Small intestine (tissue), 7 donors: ENCODE data around the gene KCND3. TPM values are rescaled to one million over a fixed set of nuclear protein-coding genes. Genes with fewer than 3 reads are reported as not detected.

Source experiments
- DNase-seq, 2 donors: peaks; one replicate each; pipeline versions ENCODE4 v3.0.0 to v3.0.0-alpha.2; 2013
- FAIRE-seq: peaks from 2 replicates; lab custom pipeline; 2012; peaks lifted over from hg19 to GRCh38; lab: Jason Lieb, UNC
- H3K27ac ChIP-seq, 3 donors: one replicate each; pipeline ENCODE4 v1.5.1; 2013; ENCODE audit warnings: low read length in 2 of 3, mild to moderate bottlenecking in 2 of 3, control low read depth in 1 of 3, inconsistent platforms in 1 of 3, low read depth in 1 of 3, moderate library complexity in 1 of 3
- H3K27me3 ChIP-seq, 3 donors: one replicate each; pipeline ENCODE4 v1.6.1; 2013; ENCODE audit warnings: low read length in 3 of 3, inconsistent platforms in 1 of 3; ENCODE audit not compliant: control insufficient read depth in 3 of 3, insufficient read depth in 3 of 3
- H3K36me3 ChIP-seq, 3 donors: one replicate each; pipeline ENCODE4 v1.6.1; 2013; ENCODE audit warnings: low read length in 3 of 3, inconsistent platforms in 1 of 3, low read depth in 1 of 3, mild to moderate bottlenecking in 1 of 3, moderate library complexity in 1 of 3; ENCODE audit not compliant: control insufficient read depth in 3 of 3, insufficient read depth in 2 of 3
- H3K4me1 ChIP-seq, 3 donors: one replicate each; pipeline ENCODE4 v1.6.1; 2013; ENCODE audit warnings: low read length in 2 of 3, inconsistent platforms in 1 of 3, low read depth in 1 of 3, mild to moderate bottlenecking in 1 of 3, moderate library complexity in 1 of 3; ENCODE audit not compliant: control insufficient read depth in 3 of 3, insufficient read depth in 2 of 3
- H3K4me3 ChIP-seq, 3 donors: one replicate each; pipeline ENCODE4 v1.5.1; 2013; ENCODE audit warnings: low read length in 3 of 3, control low read depth in 1 of 3, inconsistent platforms in 1 of 3, low read depth in 1 of 3, mild to moderate bottlenecking in 1 of 3, moderate library complexity in 1 of 3
- H3K9me3 ChIP-seq, 2 donors: one replicate each; pipeline ENCODE4 v1.6.1; 2013; ENCODE audit warnings: low read depth in 1 of 2, low read length in 1 of 2; ENCODE audit not compliant: control insufficient read depth in 2 of 2, insufficient read depth in 1 of 2
- WGBS, 3 donors: extraction: QIAGEN DNeasy Blood & Tissue Kit; methylation state at CpG; one replicate each; pipeline ENCODE4 v1.1.7; 2013; 5-methylcytosine and 5-hydroxymethylcytosine counted together
- polyA plus RNA-seq, 4 donors: library from polyadenylated mRNA; stranded (reverse) in 3 of 4; unstranded in 1 of 4; fragments of 200-250 nt in 3 of 4; fragments of 120-200 nt in 1 of 4; gene quantifications; one replicate each; pipeline versions ENCODE4 v1.2.1 to v1.2.3, GENCODE V29; 2013
- donor health status: healthy with polysubstance abuse.
- donor health status: control.
- donor health status: control.
- donor health status: Bipolar disorder and iron deficiency.
- donor health status: healthy.

KCND3 gene
- polyA plus RNA-seq, 4 donors: 0.27 to 1.8 (median 0.86) TPM; not detected in 1

DNA sequence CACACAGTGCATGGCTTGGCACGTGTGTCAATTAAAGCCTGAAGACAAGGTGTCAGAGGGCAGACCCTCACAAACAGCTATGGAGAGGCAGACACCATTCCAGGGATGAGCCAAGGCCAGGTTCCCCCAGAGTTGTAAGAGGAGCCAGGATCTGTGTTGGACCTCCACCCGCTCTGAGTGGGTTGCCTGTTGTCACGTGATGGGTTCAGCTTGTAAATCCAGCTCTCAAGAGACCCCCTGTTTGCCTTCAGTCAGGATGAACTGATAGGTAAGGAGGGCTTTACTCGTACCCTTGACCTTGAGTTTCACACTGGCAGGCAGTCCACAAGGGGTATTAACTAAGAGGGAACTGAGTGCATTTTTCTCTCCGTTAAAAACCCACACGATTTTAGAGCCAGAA, 27.7 kb upstream of the KCND3 start:
- Histone ChIP-seq H3K4me3 (no peak overlapping the region), H3K4me1 (no peaks in the 10 kb centered on the region), H3K9me3 (no peaks in the 10 kb centered on the region), H3K27ac (no peak overlapping the region), H3K36me3 (no peaks in the 10 kb centered on the region), H3K27me3 (no peaks in the 10 kb centered on the region)
- DNase-seq: no peak
- no peak for FAIRE-seq
- 58 to 72% (median 64%) methylated on average over 6 of the region's 6 CpGs for WGBS, 3 donors

DNA sequence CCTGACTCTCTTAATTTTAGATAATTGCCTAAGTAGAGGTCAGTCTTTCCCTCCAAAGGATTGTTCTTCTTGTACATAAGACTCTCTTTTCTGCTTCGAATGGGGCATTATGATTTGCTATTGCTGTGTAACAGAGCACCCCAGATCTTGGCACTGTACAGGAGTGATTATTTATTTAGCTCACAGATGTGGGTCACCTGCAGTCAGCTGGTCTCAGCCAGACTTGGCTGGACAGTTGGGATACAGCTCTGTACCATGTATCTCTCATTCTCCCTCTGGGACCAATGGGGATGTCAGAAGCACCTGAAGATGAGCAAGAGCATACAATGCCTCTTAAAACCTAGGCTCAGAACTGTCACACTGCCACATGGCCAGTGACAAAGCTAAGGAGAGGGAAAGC, 23.4 kb upstream of the KCND3 start:
- no peak overlapping the region for H3K4me3 ChIP-seq
- no peak overlapping the region for H3K27ac ChIP-seq
- no peaks in the 10 kb centered on the region for H3K4me1 ChIP-seq
- H3K9me3 ChIP-seq: no peaks in the 10 kb centered on the region
- WGBS, 3 donors: 63 to 76% (median 75%) methylated on average over 1 of the region's 1 CpG
- no peak for DNase-seq
- no peaks in the 10 kb centered on the region for H3K36me3 ChIP-seq
- no peaks in the 10 kb centered on the region for H3K27me3 ChIP-seq
- no peak for FAIRE-seq

DNA sequence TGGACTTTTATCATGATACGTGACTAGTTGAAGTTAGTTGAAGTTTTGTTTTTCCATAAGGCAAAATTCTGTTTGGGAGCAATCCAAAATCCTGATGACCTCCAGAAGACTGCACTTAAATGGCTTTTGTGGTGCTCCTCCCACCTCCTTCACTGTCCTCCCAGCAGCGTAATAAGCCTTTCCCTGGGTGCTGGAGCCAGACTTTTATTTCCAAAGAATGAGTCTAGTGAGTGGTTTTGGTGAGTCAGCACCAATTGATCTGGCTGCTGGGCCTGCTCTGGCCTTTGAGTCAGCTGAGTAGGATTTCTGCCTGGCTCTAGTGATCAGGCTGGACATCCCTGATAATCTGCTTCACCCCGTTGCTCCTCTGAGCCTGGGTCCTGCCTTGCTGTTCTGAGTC, 21.7 kb upstream of the KCND3 start:
- DNase-seq (no peak), FAIRE-seq (no peak)
- no peak overlapping the region for H3K27ac ChIP-seq
- no peaks in the 10 kb centered on the region for H3K4me1 ChIP-seq
- H3K4me3 ChIP-seq: no peak overlapping the region
- H3K27me3 ChIP-seq: peaks cover 0 to 3% (median 0%) of the 10 kb centered on the region in 3 donors
- no peaks in the 10 kb centered on the region for H3K36me3 ChIP-seq
- WGBS, 3 donors: 50 to 59% (median 52%) methylated on average over 3 of the region's 3 CpGs
- H3K9me3 ChIP-seq: no peaks in the 10 kb centered on the region

DNA sequence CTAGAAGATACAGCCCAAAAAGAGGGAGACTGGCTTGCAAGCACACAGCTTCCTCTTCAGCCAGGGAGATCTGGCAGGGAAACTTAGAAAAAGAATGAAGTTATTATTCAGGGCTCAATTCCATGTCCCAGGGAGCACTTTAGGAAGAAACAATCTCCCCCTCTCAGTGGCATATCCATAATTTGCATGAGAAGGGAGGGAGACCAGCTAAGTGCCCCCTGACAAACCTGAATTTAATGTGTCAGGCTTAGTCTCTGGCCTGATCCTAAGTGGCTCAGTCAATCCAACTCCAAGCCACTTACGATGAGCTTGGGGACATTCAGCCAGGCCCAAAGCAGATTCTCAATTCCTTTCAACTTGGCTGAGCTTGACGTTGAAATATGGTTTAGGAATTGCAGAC, 17.7 kb upstream of the KCND3 start:
- DNase-seq (no peak), FAIRE-seq (no peak)
- H3K4me1 ChIP-seq: no peaks in the 10 kb centered on the region
- no peaks in the 10 kb centered on the region for H3K36me3 ChIP-seq
- H3K9me3 ChIP-seq: no peaks in the 10 kb centered on the region
- peaks cover 0 to 3% (median 0%) of the 10 kb centered on the region in 3 donors for H3K27me3 ChIP-seq
- 52 to 82% (median 78%) methylated on average over 2 of the region's 2 CpGs for WGBS, 3 donors
- H3K4me3 ChIP-seq: no peak overlapping the region
- H3K27ac ChIP-seq: no peak overlapping the region

DNA sequence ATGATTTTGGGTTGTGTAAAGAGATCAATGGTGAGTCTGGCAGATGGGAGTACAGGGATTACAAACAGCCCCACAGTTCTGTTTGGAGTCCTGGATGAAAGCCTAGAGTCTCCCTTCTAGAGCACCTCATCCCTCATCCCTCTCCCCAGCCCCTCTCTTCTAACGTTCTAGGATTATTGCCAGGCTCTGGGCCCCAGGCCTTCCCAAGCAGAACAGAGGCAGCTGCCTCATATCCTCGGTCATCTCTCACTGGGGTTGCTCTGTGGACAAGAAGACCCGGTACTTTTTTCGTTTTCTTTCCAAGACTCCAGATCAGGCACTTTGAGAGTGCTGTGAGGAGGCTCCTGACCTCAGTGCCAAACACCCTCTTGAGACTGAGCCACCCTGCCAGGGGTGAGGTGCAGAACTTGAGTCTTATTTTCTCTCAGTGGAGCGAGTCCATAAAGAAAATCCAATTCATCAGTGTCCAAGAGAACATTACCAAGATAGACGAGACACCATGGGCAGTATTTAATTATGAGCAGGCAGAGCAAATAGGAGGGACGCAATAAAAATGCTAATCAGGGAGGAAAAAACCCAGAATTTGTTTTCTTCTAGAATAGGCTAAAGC, 17.1 kb upstream of the KCND3 start:
- Histone ChIP-seq H3K9me3 (no peaks in the 10 kb centered on the region), H3K27ac (no peak overlapping the region), H3K36me3 (no peaks in the 10 kb centered on the region), H3K4me1 (no peaks in the 10 kb centered on the region), H3K4me3 (no peak overlapping the region), H3K27me3 (peaks cover 0 to 3% (median 0%) of the 10 kb centered on the region in 3 donors)
- DNase-seq (no peak), FAIRE-seq (no peak)
- 56 to 66% (median 65%) methylated on average over 7 of the region's 7 CpGs for WGBS, 3 donors

DNA sequence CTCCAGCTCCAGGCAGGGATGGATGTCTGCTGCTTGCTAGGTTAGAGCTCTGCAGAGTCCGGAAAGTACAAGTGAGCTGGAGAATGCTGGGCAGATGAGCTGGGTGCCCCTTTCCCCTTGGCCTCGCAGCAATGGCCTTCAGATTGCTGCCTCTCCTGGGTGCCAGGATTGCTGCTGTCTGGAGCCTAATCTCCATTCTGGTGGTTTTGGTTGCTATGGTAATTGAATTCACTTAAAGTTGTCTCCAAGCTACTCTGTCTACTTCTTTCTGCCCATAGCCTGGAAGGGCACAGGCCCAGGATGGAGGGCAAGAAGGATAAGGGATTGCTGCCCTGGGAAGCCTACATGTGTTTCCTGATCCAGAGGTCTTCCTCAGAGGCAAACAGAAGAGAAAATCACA, 14.6 kb upstream of the KCND3 start:
- Histone ChIP-seq H3K36me3 (no peaks in the 10 kb centered on the region), H3K27me3 (peaks cover 0 to 3% (median 0%) of the 10 kb centered on the region in 3 donors), H3K27ac (no peak overlapping the region), H3K4me3 (no peak overlapping the region), H3K9me3 (no peaks in the 10 kb centered on the region), H3K4me1 (no peaks in the 10 kb centered on the region)
- FAIRE-seq (no peak), DNase-seq (no peak)
- 74 to 78% (median 78%) methylated on average over 2 of the region's 2 CpGs for WGBS, 3 donors

DNA sequence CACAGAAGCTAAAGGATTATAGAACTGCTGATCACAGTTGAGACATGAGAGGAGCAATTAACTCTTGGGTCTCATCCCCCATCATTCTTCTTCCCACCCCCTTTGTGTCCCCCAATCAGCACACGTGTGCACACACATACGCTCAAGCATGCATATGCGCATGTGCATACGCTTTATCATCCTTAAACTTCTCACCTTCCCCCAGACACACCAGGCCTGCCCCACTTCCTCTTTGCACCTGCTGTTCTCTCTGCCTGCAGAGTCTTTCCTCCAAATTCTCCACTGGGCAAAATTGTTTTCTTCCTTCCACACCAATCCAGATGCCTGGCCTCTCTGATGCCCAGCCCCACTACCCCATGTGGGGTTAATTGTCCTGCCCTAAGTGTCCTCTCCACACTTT, 13.0 kb upstream of the KCND3 start:
- Histone ChIP-seq H3K27ac (no peak overlapping the region), H3K4me1 (no peaks in the 10 kb centered on the region), H3K36me3 (no peaks in the 10 kb centered on the region), H3K4me3 (no peak overlapping the region), H3K9me3 (no peaks in the 10 kb centered on the region), H3K27me3 (peaks cover 0 to 3% (median 0%) of the 10 kb centered on the region in 3 donors)
- FAIRE-seq (no peak), DNase-seq (no peak)
- WGBS, 3 donors: 76 to 82% (median 81%) methylated on average over 4 of the region's 4 CpGs

DNA sequence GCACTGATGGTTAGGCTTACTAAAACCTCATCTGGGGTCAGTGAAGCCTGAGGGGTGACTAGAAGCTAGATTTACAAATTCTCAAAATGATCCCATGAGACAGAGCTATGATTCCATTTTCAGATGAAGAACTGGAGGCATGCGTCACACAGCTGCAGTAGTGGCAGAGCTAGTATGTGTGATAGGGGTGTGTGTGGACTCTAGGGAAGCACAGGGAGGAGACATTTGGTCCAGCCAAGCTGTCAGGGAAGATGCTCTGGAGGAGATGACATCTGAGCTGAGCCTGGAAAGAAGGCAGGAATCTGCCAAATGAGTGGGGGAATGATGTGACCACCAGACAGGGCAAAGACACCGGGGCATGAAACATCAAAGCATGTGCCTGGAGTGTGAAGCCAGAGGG, 12.0 kb upstream of the KCND3 start:
- no peaks in the 10 kb centered on the region for H3K9me3 ChIP-seq
- H3K27ac ChIP-seq: no peak overlapping the region
- FAIRE-seq: no peak
- no peaks in the 10 kb centered on the region for H3K27me3 ChIP-seq
- no peaks in the 10 kb centered on the region for H3K4me1 ChIP-seq
- WGBS, 3 donors: 66 to 82% (median 82%) methylated on average over 2 of the region's 2 CpGs
- H3K4me3 ChIP-seq: no peak overlapping the region
- no peaks in the 10 kb centered on the region for H3K36me3 ChIP-seq
- no peak for DNase-seq

DNA sequence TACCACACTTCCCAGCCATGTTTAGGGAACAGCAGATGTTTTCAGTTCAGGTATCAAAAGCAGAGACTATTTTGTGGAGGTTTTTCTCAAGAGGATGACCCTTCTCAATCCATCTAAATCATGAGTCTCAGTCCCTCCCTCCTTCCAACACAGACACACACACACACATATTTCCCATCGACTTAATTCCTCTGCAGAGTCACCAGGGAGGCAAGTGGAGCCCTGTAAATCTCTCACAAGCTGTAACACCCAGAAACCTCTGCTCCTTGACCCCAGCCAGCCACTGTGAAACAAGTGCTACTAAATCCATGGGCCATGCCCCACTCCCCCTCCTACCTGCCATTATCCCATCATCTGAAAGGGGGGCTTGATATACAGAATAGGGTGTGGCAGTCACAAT, 10.6 kb upstream of the KCND3 start:
- no peaks in the 10 kb centered on the region for H3K36me3 ChIP-seq
- no peak for FAIRE-seq
- no peaks in the 10 kb centered on the region for H3K4me1 ChIP-seq
- 20 to 53% (median 47%) methylated on average over 1 of the region's 1 CpG for WGBS, 3 donors
- H3K4me3 ChIP-seq: no peak overlapping the region
- H3K27me3 ChIP-seq: no peaks in the 10 kb centered on the region
- no peaks in the 10 kb centered on the region for H3K9me3 ChIP-seq
- DNase-seq: no peak
- no peak overlapping the region for H3K27ac ChIP-seq
